AG09309 (cell line): ENCODE measurements around the gene ZNF791.
A peak's percentile ranks its signal among the peaks of the same experiment; 100 is the strongest.

Experiments used
- DNase-seq: peaks from one replicate; pipeline ENCODE4 v3.0.0-alpha.2; 2010; ENCODE audit warnings: low read depth
- H3K4me3 ChIP-seq: 2 replicates; pipeline ENCODE4 v1.5.1; 2011; ENCODE audit warnings: mild to moderate bottlenecking, low read depth, low read length, moderate library complexity; ENCODE audit not compliant: control insufficient read depth
- CTCF ChIP-seq: IDR thresholded peaks from 2 replicates; pipeline ENCODE4 v1.5.1; 2011; ENCODE audit warnings: mild to moderate bottlenecking, low read depth, low read length, inconsistent platforms; ENCODE audit not compliant: insufficient read depth, control insufficient read depth; ENCODE audit errors: missing control alignments

ZNF791 gene

GRCh38 chr19:12646551-12646950 lies 35.8 kb downstream of the ZNF791 start:
- no peak for TF ChIP-seq CTCF
- H3K4me3 ChIP-seq: no peak overlapping the region
- DNase-seq: no peak

- no peak overlapping the region for H3K4me3 ChIP-seq
- TF ChIP-seq CTCF: no peak
- no peak for DNase-seq
Observed at GRCh38 chr19:12647047-12647446, 36.3 kb downstream of the ZNF791 start.

GRCh38 chr19:12647490-12648071 lies 36.9 kb downstream of the ZNF791 start:
- DNase-seq: no peak
- no peak overlapping the region; the same call in 1 of the 2 replicates for H3K4me3 ChIP-seq
- no peak for TF ChIP-seq CTCF

GRCh38 chr19:12648088-12648487 lies 37.4 kb downstream of the ZNF791 start:
- peak; percentile 7 for TF ChIP-seq CTCF
- H3K4me3 ChIP-seq: no peak overlapping the region
- DNase-seq: no peak

GRCh38 chr19:12649941-12650340 lies 39.2 kb downstream of the ZNF791 start:
- H3K4me3 ChIP-seq: no peak overlapping the region
- TF ChIP-seq CTCF: no peak
- no peak for DNase-seq

GRCh38 chr19:12652219-12652618 lies 41.5 kb downstream of the ZNF791 start:
- TF ChIP-seq CTCF: no peak
- no peak for DNase-seq
- H3K4me3 ChIP-seq: no peak overlapping the region

GRCh38 chr19:12655546-12655945 lies 44.8 kb downstream of the ZNF791 start:
- TF ChIP-seq CTCF: no peak
- DNase-seq: no peak
- no peak overlapping the region for H3K4me3 ChIP-seq
